Stimulated activated CD8-positive, alpha-beta memory T cell treated with anti-CD3 and anti-CD28 coated beads, Interleukin-4, amount 100 ng/mL, for 1 hour (primary cell): Measurements from ENCODE around the gene TMEM59L.
A peak's percentile ranks its signal among the peaks of the same experiment; 100 is the strongest.
"Not testable (repeated sequence)": the region's sequence is repeated elsewhere in the genome, so short reads cannot be mapped to it uniquely, and the experiment has no call there.

Experiments
- DNase-seq, 2 donors: peaks; one replicate each; pipeline ENCODE4 v3.0.0-alpha.2; 2020; ENCODE audit warnings: low read depth in 2 of 2, low spot score in 1 of 2

Gene TMEM59L

DNA sequence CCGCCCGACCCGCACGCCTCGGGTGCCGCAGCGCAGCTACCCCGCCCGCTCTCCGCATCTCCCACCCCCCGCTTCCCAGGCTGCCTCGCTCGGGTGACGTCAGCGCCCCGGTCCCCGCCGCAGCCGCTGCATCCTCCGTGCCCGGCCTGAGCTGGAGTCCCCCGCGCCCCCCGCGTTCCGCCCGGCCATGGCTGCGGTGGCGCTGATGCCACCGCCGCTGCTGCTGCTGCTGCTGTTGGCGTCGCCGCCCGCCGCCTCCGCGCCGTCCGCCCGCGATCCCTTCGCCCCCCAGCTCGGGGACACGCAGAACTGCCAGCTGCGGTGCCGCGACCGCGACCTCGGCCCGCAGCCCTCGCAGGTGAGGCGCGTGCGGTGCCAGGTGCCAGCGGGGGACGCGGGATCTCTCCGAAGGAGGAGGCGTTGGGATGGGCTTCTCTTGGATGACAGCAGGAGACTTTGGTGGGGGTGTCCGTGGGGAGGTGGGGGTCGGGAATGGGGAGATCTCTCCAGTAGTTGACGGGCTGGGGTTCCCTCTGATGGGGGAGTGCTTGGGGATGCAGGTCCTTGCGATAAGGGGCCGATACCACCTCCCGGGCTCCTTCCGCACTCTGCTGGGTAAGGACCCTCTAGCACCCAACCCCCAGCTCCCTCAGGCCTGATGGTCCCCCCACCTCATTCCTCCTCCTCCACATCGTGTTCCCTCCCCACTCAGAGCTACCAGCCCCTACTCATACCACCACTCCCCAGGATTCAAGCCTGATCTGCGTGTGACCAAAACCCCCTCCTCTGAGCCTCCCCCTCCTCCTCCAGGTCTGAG lies at the start of gene TMEM59L:
TMEM59L (plus strand) TSS at position 99 of the 817 bp plus-strand sequence; CDS start at position 188, 89 bp downstream.
- DNase-seq: no peak

- no peak for DNase-seq
Observed at GRCh38 chr19:18566953-18567352, 45.7 kb upstream of the TMEM59L start.

DNA sequence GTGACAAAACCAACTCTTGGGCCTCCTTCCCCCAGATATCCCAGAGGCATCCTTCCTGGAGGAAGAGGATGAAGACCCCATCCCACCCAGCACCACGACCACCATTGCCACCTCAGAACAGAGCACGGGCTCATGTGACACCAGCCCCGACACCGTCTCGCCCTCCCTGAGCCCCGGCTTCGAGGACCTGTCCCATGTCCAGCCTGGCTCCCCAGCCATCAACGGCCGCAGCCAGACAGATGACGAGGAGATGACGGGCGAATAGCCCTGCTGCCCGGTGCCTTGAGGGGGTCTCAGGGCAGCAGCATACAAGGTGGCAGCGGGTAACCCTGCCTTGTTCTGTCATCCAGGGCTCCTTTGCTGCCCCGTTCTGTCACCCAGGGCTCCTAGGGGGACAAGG lies 44.3 kb upstream of the TMEM59L start:
- no peak for DNase-seq

- peak; percentile 98 for DNase-seq
Observed at GRCh38 chr19:18571564-18572344, 40.9 kb upstream of the TMEM59L start, which contains the start of gene UBA52. Gene UBA52 (plus strand): TSS chr19:18571857. CDS start chr19:18573301, 1,444 bp downstream.

DNA sequence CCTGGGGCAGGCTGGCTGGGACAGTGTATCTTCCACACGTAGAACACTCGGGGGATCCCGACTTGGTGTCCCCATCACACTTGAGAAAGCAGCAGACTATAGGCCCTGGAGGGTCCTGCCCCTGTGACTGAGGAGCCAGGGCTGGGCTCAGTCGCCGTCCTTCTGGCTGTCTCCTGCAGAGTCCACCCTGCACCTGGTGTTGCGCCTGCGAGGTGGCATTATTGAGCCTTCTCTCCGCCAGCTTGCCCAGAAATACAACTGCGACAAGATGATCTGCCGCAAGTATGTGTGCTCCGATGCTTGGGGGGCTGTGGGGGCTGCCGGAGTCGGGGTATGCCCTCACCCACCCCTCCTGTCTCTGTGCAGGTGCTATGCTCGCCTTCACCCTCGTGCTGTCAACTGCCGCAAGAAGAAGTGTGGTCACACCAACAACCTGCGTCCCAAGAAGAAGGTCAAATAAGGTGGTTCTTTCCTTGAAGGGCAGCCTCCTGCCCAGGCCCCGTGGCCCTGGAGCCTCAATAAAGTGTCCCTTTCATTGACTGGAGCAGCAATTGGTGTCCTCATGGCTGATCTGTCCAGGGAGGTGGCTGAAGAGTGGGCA lies 37.9 kb upstream of the TMEM59L start:
- no peak for DNase-seq

- DNase-seq: no peak
Observed at GRCh38 chr19:18576383-18576782, 36.3 kb upstream of the TMEM59L start.

GRCh38 chr19:18577365-18577914 lies 35.2 kb upstream of the TMEM59L start:
- DNase-seq: no peak

- DNase-seq: no peak
Observed at GRCh38 chr19:18580311-18580710, 32.4 kb upstream of the TMEM59L start.

- DNase-seq: no peak
Observed at GRCh38 chr19:18586306-18586705, 26.4 kb upstream of the TMEM59L start.

DNA sequence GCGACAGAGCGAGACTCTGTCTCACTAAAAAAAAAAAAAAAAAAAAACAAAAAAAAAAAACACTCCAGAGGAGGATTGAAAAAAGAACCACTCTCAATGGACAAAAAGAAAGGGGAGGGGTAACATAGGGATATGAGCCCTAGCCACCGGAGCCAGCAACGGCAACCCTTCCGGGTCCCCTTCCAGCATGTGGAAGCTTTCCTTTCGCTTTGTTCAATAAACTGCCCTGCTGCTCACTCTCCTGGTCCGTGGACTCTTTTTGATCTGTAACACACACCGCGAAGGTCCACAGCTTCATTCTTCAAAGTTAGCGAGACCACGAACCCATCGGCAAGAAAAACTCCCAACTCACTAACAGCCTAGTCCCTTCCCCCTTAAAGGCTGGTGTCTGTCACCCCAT lies 25.1 kb upstream of the TMEM59L start:
- no peak for DNase-seq

DNA sequence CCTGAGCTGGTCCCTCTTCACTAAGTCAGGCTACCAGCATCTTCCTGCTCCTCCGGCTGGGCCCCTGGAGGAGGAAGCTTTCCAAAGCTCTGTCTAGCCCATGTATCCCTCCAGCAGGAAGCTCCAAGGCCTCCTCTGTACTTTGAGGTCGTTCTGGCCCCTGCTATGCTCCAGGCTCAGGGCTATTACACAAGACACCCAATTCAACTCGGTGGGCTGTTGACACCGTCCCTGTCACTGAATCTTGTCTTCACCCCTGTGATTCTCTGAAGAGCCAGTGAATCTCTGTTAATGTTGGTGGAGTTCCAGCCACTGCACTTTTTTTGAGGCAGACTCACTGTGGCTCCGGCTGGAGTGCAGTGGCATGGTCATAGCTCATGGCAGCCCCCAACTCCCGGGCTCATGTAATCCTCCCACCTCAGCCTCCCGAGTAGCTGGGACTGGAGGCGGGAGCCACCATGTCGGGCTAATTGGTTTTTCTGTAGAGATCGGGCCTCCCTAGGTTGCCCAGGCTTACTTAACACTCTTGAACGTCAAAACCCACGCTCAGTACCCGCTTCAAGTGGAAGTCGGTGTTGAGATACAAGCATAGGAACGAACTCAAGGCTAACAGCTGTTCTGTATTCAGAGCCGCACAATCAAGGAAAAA lies 24.6 kb upstream of the TMEM59L start:
- no peak for DNase-seq

DNA sequence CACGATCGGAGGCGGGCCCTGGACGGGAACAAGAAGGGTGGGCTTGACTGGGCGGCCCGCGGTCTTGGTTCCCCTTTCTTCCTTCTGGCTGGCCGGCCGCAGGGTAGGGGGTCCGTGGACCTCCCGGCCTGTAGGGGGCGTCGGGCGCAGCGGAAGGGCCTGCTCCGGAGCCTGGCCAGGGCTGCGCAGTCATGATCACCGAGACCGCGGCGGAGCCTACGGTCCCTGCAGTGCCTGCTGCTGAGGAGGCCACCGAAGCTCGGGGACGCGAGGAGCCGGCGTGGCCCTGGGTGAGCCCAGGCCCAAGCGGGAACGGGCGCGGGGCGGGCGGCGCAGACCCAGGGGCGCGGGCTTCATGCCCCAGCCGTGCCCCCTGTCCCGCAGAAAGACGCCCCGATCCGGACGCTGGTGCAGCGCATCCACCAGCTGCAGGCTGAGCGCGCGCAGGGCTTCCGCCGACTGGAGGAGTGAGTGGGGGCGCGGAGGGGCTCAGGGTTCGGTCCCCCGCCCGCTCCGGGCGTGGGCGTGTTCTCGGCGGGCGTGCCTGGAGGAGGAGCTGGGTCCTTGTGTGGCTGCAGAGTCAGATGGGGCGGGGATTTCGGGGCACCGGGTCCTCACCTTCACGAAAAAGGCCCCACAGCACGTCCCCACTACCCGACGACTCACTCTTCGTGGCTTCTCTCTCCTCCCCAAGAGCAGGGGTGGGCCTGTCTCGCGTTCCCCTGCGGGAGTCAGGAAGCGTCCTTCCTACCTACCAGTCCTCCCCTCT lies 23.9 kb upstream of the TMEM59L start, which contains the start of gene REX1BD:
REX1BD (plus strand) TSS at position 188 of the 769 bp plus-strand sequence; CDS start at position 192, 4 bp downstream.
- DNase-seq: peak; percentile 66 to 77

DNA sequence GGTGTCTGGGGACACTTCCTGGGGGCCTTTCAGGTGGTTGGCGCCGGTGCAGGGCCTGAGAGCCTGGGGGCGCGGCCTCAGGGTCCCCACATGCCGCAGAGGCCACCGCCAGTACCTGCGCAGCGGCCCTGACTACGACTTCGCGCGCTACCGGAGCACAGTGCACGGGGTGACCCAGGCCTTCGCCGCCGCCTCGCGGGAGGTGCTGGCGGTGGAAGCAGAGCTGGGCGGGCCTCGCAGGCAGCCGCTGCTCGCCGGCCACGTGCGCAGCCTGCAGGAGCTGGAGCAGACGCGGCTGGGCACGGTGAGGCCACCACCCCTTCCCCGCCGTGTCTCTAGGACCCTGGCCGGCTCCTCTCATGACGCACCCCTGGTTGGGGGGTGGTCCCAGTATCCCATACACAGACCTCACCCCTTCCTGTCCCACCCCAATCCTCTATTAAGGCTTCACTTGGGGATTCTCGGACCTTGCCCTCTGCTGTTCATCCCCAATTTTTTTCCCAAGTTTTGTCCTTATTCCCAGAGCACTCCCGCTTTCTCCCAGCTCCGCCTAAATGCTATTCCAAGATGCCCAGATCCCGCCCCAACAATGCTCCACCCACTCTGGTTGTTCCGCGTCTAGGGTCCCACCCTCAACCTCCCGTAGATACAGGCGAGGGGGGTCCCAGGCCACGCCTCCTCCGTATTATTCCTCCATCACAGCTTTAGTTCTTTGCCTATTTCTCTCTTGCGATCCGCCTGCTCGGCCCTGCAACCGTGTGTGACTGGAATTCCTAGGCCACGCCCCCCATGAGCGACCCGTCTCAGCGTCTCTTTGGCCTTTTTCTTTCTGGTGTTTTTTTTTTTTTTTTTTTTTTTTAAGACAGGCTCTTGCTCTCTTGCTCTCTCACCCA lies 23.0 kb upstream of the TMEM59L start:
- peak in 1 of 2 donors; percentile 38 for DNase-seq

DNA sequence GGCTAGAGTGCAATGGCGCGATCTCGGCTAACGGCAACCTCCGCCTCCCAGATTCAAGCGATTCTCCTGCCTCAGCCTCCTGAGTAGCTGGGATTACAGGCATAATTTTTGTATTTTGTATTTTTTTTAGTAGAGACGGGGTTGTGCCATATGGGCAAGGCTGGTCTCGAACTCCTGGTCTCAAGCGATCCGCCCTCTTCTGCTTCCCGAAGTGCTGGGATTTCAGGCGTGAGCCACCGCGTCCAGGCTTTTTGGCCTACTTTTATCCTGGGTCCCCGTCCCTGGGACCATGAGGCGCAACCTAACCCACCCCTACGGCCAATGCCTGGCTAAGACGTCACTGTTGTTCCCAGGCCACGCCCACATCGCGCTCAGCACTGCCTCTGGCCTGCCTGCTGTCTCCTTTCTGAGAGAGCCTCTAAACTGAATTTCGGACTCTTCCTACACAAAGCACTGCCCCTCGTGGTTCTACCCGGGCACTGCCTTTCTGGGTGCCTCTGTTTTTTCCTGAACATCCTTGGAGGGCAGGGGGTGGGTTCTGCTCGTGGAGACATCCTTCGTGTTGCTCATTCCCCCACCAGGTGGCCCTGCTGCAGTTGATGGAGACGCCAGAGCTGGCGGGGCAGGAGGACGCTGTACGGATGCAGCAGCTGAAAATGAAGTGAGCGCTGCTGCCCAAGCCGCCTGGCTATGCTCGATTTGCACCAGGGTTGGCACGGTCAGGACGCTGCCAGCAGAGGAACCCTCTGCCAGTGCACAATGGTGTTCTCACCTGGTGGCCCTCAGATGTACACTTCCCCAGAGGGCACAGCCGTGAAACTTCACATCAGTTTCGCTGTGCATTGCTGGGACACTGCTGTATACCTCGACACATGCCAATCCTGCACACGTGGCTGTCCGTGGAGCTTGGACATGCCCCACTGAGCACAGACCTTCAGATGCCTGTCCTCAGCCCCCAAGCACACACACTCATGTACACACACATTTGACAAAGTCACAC lies 22.1 kb upstream of the TMEM59L start:
- DNase-seq: no peak

DNA sequence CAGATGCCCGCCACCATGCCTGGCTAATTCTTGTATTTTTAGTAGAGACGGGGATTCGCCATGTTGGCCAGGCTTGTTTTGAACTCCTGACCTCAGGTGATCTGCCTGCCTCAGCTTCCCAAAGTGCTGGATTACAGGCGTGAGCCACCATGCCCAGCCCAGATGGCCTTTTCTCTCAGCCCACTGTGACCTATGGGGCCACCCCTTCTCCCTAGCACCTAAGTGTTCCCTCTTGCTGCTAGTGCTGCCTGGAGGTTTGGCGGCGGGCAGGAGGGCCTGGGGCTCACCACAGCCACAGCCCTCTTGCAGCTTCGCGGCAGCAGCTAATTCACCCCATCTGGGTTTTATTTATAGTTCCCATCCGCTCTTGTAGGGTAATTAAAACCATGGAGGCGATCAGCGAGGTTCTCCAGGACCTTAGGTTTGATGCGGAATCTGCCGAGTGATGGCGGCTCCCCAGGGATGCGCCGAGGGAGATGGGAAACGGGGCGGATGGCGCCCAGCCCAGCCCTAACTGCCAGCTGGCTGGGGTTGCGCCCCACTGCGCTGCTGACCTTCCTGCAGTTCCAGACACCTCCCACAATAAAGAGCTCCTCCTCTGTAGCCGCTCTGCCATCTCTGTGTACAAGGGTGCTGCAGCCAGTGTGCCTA lies 20.8 kb upstream of the TMEM59L start:
- DNase-seq: no peak

GRCh38 chr19:18592732-18593131 lies 19.9 kb upstream of the TMEM59L start:
- not testable (repeated sequence) for DNase-seq

GRCh38 chr19:18593367-18594095 lies 19.1 kb upstream of the TMEM59L start:
- no peak for DNase-seq
